Osteocyte (in vitro differentiated cells): ENCODE results near the gene ATP8A2. TPM values are rescaled to one million over a fixed set of nuclear protein-coding genes. Genes with fewer than 3 reads are reported as not detected.

ENCODE experiments used
- DNase-seq: peaks from one replicate; pipeline ENCODE4 v3.0.0; 2021; ENCODE audit warnings: mixed read lengths; ENCODE audit not compliant: unreplicated experiment; ENCODE audit errors: extremely low spot score
- H3K27ac Mint-ChIP-seq: one replicate; pipeline ENCODE4 v1.8.0; 2021; ENCODE audit warnings: mild to moderate bottlenecking, mixed read lengths; ENCODE audit not compliant: unreplicated experiment
- H3K27me3 Mint-ChIP-seq: one replicate; pipeline ENCODE4 v1.8.0; 2021; ENCODE audit warnings: mixed read lengths; ENCODE audit not compliant: unreplicated experiment
- H3K36me3 Mint-ChIP-seq: one replicate; pipeline ENCODE4 v1.8.0; 2021; ENCODE audit warnings: mixed read lengths; ENCODE audit not compliant: unreplicated experiment
- H3K4me1 Mint-ChIP-seq: one replicate; pipeline ENCODE4 v1.8.0; 2021; ENCODE audit warnings: mixed read lengths; ENCODE audit not compliant: unreplicated experiment
- H3K4me3 Mint-ChIP-seq: one replicate; pipeline ENCODE4 v1.8.0; 2021; ENCODE audit warnings: mild to moderate bottlenecking, moderate library complexity, mixed read lengths; ENCODE audit not compliant: unreplicated experiment
- H3K9me3 Mint-ChIP-seq: one replicate; pipeline ENCODE4 v1.8.0; 2021; ENCODE audit warnings: mixed read lengths; ENCODE audit not compliant: unreplicated experiment
- total RNA-seq: library from RNA; stranded (reverse); gene quantifications from 2 replicates; pipeline ENCODE4 v1.2.1, GENCODE V29; 2021
- TF ChIP-seq, protein P1 (sequence below): fragments of 200-600 bp; sonication (generic); IDR thresholded peaks from 2 replicates; pipeline ENCODE4 v1.5.0; 2021; ENCODE audit warnings: antibody characterized with exemption, mild to moderate bottlenecking, moderate library complexity

The ATP8A2 gene
- total RNA-seq, 1 donor from 2014 or later = 1.1 TPM

- H3K4me1 Mint-ChIP-seq = peaks cover 30% of the 10 kb centered on the region
- H3K27ac Mint-ChIP-seq = peak overlapping the region; percentile 96
- H3K27me3 Mint-ChIP-seq = no peaks in the 10 kb centered on the region
- H3K4me3 Mint-ChIP-seq = peak overlapping the region; percentile 94
- peaks cover 16% of the 10 kb centered on the region for H3K36me3 Mint-ChIP-seq
- peak; percentile 86 for DNase-seq
- TF ChIP-seq, protein P1, sequence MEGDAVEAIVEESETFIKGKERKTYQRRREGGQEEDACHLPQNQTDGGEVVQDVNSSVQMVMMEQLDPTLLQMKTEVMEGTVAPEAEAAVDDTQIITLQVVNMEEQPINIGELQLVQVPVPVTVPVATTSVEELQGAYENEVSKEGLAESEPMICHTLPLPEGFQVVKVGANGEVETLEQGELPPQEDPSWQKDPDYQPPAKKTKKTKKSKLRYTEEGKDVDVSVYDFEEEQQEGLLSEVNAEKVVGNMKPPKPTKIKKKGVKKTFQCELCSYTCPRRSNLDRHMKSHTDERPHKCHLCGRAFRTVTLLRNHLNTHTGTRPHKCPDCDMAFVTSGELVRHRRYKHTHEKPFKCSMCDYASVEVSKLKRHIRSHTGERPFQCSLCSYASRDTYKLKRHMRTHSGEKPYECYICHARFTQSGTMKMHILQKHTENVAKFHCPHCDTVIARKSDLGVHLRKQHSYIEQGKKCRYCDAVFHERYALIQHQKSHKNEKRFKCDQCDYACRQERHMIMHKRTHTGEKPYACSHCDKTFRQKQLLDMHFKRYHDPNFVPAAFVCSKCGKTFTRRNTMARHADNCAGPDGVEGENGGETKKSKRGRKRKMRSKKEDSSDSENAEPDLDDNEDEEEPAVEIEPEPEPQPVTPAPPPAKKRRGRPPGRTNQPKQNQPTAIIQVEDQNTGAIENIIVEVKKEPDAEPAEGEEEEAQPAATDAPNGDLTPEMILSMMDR = no peak
- no peaks in the 10 kb centered on the region for H3K9me3 Mint-ChIP-seq
Observed at GRCh38 chr13:26050568-26051230, 678.9 kb downstream of the ATP8A2 start.

GRCh38 chr13:26051231-26051656, 679.5 kb downstream of the ATP8A2 start:
- H3K4me1 Mint-ChIP-seq = peaks cover 28% of the 10 kb centered on the region
- H3K27ac Mint-ChIP-seq = peak overlapping the region; percentile 81
- peak; percentile 84 for DNase-seq
- TF ChIP-seq, protein P1 = no peak
- peaks cover 14% of the 10 kb centered on the region for H3K36me3 Mint-ChIP-seq
- H3K9me3 Mint-ChIP-seq = no peaks in the 10 kb centered on the region
- peak overlapping the region; percentile 94 for H3K4me3 Mint-ChIP-seq
- no peaks in the 10 kb centered on the region for H3K27me3 Mint-ChIP-seq

- peaks cover 9% of the 10 kb centered on the region for H3K36me3 Mint-ChIP-seq
- peak within 1 kb of the TSS; percentile 81 for H3K27ac Mint-ChIP-seq
- peak within 1 kb of the TSS; percentile 94 for H3K4me3 Mint-ChIP-seq
- no peaks in the 10 kb centered on the region for H3K9me3 Mint-ChIP-seq
- TF ChIP-seq, protein P1 = no peak
- H3K4me1 Mint-ChIP-seq = peaks cover 23% of the 10 kb centered on the region
- DNase-seq = peak; percentile 88
- H3K27me3 Mint-ChIP-seq = no peaks in the 10 kb centered on the region
Observed at GRCh38 chr13:26051657-26052311, 680.0 kb downstream of the ATP8A2 start, which contains the start of gene SHISA2. Gene SHISA2, minus strand, starts transcription at chr13:26052016. Its CDS starts 1,041 bp downstream, at chr13:26050975.

DNA sequence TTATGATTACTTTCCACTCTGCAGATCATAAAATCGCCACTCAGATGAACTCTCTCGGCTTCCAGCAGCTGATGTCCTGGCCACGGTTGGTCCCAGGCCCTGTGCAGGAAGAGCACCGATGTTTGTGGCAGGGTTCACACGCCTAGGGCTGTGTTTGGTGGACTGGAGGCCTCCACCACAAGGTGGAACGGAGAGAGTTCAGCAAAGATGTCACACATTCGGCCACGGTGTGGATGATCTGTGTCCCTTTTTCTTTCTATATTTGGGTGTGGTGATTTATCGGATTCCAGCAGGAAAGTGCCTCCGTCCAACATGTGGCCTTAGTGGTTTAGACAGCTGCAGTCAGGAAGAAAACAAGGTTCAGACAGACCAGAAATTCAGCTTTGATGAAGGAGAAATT, 680.6 kb downstream of the ATP8A2 start:
- Mint-ChIP-seq H3K27ac (no peak overlapping the region), H3K27me3 (no peaks in the 10 kb centered on the region), H3K4me1 (peaks cover 18% of the 10 kb centered on the region), H3K9me3 (no peaks in the 10 kb centered on the region), H3K36me3 (peaks cover 4% of the 10 kb centered on the region), H3K4me3 (peak overlapping the region; percentile 72)
- TF ChIP-seq, protein P1 = no peak
- no peak for DNase-seq

DNA sequence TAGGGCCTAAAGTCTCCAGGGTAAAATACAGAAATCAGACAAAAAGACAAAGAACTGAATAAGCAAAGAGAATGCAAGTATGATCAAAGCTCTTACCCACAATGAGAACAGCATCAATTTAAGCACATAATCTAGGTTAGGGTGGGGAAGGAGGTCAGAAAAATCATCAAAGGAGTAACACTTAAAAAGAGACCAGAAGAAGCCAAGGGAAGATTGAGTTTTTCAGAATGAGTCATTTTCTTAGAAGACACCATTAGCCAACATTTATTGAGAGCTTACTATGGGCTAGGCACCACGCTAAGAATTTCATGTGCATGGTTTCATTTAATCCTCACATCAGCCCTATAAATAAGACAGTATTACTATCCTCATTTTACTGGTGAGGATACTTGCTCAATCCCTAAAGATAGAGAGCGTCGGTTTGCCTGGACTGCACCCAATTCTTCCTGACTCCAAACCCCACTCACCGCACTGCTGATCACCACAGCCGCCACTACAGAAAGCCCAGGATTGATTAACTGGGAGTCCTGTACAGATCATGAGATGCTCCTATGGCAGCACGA, 681.7 kb downstream of the ATP8A2 start:
- Mint-ChIP-seq H3K36me3 (no peaks in the 10 kb centered on the region), H3K27ac (no peak overlapping the region), H3K27me3 (no peaks in the 10 kb centered on the region), H3K4me3 (no peak overlapping the region), H3K9me3 (no peaks in the 10 kb centered on the region), H3K4me1 (peaks cover 8% of the 10 kb centered on the region)
- TF ChIP-seq, protein P1 = no peak
- no peak for DNase-seq
